ENCODE data around the gene PRRC2B.
A peak's percentile ranks its signal among the peaks of the same experiment; 100 is the strongest.
"Not testable (repeated sequence)": the region's sequence is repeated elsewhere in the genome, so short reads cannot be mapped to it uniquely, and the experiment has no call there.

Gene PRRC2B

GRCh38 chr9:131485728-131486422 lies 92.0 kb downstream of the PRRC2B start:
- no peak for DNase-seq (ENCODE audit: low spot score)

- no peak for DNase-seq (ENCODE audit: low spot score)
Observed at GRCh38 chr9:131487001-131487400, 93.1 kb downstream of the PRRC2B start.

GRCh38 chr9:131487621-131488031 lies 93.7 kb downstream of the PRRC2B start:
- no peak for DNase-seq (ENCODE audit: low spot score)

- DNase-seq (ENCODE audit: low spot score): no peak
Observed at GRCh38 chr9:131490514-131490913, 96.6 kb downstream of the PRRC2B start.

GRCh38 chr9:131491001-131491710 lies 97.3 kb downstream of the PRRC2B start:
- no peak for DNase-seq (ENCODE audit: low spot score)

GRCh38 chr9:131492070-131492469 lies 98.2 kb downstream of the PRRC2B start:
- DNase-seq (ENCODE audit: low spot score): no peak

GRCh38 chr9:131494296-131494870 lies 100.5 kb downstream of the PRRC2B start:
- DNase-seq (ENCODE audit: low spot score): no peak

GRCh38 chr9:131495785-131496184 lies 101.9 kb downstream of the PRRC2B start:
- DNase-seq (ENCODE audit: low spot score): no peak

GRCh38 chr9:131496844-131497405 lies 103.0 kb downstream of the PRRC2B start:
- no peak for DNase-seq (ENCODE audit: low spot score)

GRCh38 chr9:131499254-131499767 lies 105.4 kb downstream of the PRRC2B start:
- no peak for DNase-seq (ENCODE audit: low spot score)

GRCh38 chr9:131500377-131500776 lies 106.5 kb downstream of the PRRC2B start:
- DNase-seq (ENCODE audit: low spot score): no peak

- DNase-seq (ENCODE audit: low spot score): no peak
Observed at GRCh38 chr9:131500939-131501541, 107.2 kb downstream of the PRRC2B start.

- peak; percentile 79 for DNase-seq (ENCODE audit: low spot score)
Observed at GRCh38 chr9:131502781-131503625, 109.1 kb downstream of the PRRC2B start, which contains the start of gene POMT1. POMT1 (plus strand) TSS chr9:131502918; CDS start chr9:131504219, 1,301 bp downstream.

GRCh38 chr9:131503626-131504465 lies 110.0 kb downstream of the PRRC2B start:
- no peak for DNase-seq (ENCODE audit: low spot score)

GRCh38 chr9:131505012-131505411 lies 111.1 kb downstream of the PRRC2B start:
- DNase-seq (ENCODE audit: low spot score): no peak

GRCh38 chr9:131511416-131511815 lies 117.5 kb downstream of the PRRC2B start:
- DNase-seq (ENCODE audit: low spot score): no peak

GRCh38 chr9:131511880-131512279 lies 118.0 kb downstream of the PRRC2B start:
- no peak for DNase-seq (ENCODE audit: low spot score)

GRCh38 chr9:131513177-131513576 lies 119.3 kb downstream of the PRRC2B start:
- DNase-seq (ENCODE audit: low spot score): no peak

- DNase-seq (ENCODE audit: low spot score): not testable (repeated sequence)
Observed at GRCh38 chr9:131515559-131516031, 121.7 kb downstream of the PRRC2B start.

- no peak for DNase-seq (ENCODE audit: low spot score)
Observed at GRCh38 chr9:131516100-131516499, 122.2 kb downstream of the PRRC2B start.

Measured in pons (tissue), 1 donor.